Astrocyte (in vitro differentiated cells and primary cell): Measurements from ENCODE around the gene EPN3.

Experiments
- EZH2 ChIP-seq: IDR thresholded peaks from 2 replicates; pipeline ENCODE4 v1.6.1; 2012; ENCODE audit warnings: mild to moderate bottlenecking, low read length, inconsistent platforms; ENCODE audit not compliant: insufficient read depth
- TF ChIP-seq, protein P1 (sequence below): IDR thresholded peaks from 2 replicates; pipeline ENCODE4 v1.5.1; 2011; ENCODE audit warnings: low read depth, mild to moderate bottlenecking, inconsistent platforms, low read length, moderate library complexity; ENCODE audit not compliant: insufficient read depth

DNA sequence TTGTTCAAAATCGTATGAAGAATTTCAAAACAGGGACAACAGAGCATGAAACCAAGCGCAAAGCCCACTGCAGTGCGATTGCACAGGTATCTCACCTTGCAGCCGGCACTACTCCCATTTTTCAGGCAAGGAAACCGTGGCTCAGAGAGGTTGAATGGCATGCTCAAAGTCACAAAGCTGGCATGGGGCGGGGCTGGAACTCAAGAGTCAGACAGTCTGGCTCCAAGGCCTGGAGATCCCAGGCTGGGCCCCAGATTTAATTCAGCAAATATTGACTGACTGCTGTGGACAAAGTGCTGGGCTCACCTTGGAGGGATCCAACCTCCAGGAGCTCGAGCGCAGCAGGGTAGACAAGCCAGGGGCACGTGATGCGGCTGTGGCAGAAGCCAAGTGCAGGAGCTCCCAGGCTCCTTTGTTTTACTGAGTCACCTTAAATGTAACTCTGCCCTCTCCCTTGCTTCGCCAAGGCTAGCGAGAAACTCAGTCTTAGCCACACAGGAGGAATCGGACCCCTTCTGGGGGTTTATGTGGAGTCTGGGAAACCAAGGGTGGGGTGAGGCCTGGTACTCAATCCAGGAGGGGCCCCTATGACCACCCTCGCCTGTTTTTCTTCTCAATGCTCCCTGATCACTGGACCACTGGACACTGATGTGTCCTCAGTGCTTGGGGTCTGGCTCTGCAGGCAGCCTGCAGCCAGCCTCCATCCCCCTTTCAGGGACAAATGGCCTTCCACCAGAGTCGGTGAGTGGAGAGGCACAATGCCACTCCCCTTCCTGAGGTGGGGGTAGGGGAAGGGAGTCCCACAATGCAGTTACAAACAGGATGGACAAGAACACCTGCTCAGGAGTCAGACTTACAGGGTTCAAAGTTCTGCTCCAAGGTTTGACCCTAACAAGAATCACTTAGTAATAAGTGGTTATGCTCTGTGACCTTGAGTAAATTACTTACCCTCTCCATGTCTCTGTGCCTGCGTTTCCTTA is 10.6 kb downstream of the EPN3 start:
- TF ChIP-seq EZH2, result no peak
- TF ChIP-seq, protein P1, sequence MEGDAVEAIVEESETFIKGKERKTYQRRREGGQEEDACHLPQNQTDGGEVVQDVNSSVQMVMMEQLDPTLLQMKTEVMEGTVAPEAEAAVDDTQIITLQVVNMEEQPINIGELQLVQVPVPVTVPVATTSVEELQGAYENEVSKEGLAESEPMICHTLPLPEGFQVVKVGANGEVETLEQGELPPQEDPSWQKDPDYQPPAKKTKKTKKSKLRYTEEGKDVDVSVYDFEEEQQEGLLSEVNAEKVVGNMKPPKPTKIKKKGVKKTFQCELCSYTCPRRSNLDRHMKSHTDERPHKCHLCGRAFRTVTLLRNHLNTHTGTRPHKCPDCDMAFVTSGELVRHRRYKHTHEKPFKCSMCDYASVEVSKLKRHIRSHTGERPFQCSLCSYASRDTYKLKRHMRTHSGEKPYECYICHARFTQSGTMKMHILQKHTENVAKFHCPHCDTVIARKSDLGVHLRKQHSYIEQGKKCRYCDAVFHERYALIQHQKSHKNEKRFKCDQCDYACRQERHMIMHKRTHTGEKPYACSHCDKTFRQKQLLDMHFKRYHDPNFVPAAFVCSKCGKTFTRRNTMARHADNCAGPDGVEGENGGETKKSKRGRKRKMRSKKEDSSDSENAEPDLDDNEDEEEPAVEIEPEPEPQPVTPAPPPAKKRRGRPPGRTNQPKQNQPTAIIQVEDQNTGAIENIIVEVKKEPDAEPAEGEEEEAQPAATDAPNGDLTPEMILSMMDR, result no peak
